Adrenal gland (tissue), 12 donors: ENCODE measurements around the gene SCOC. TPM values are rescaled to one million over a fixed set of nuclear protein-coding genes. Genes with fewer than 3 reads are reported as not detected.

Source experiments
- DNase-seq, 7 donors: peaks; one replicate each; pipeline ENCODE4 v3.0.0-alpha.2; 2019 to 2020
- H3K27ac ChIP-seq, 5 donors: fragments of 200-600 bp; sonication (generic) in 4 of 5; 1 replicate in 3 of 5; 2 replicates in 2 of 5; pipeline versions ENCODE4 v1.5.1 to v1.8.0; 2016 to 2020; ENCODE audit warnings: mild to moderate bottlenecking in 1 of 5
- H3K27me3 ChIP-seq: fragments of 200-600 bp; 2 replicates; pipeline ENCODE4 v1.8.0; 2021
- H3K36me3 ChIP-seq, 2 donors: fragments of 200-600 bp; replicated peaks in 1 of 2; 1 replicate in 1 of 2; 2 replicates in 1 of 2; pipeline versions ENCODE4 v1.5.1 to v1.8.0; 2018 to 2022
- H3K4me1 ChIP-seq, 2 donors: fragments of 200-600 bp; replicated peaks in 1 of 2; 1 replicate in 1 of 2; 2 replicates in 1 of 2; pipeline versions ENCODE4 v1.5.1 to v1.8.0; 2018 to 2021
- H3K4me3 ChIP-seq, 4 donors: fragments of 200-600 bp; sonication (generic) in 3 of 4; one replicate each; pipeline ENCODE4 v1.5.1; 2016 to 2018
- H3K9me3 ChIP-seq, 3 donors: fragments of 200-600 bp; sonication (generic) in 1 of 3; replicated peaks in 1 of 3; 1 replicate in 2 of 3; 2 replicates in 1 of 3; pipeline versions ENCODE4 v1.5.1 to v1.8.0; 2016 to 2021
- POLR2A ChIP-seq, 2 donors: fragments of 450-650 bp; IDR thresholded peaks; one replicate each; pipeline ENCODE4 v1.6.1; 2017; ENCODE audit warnings: antibody characterized with exemption in 2 of 2, mild to moderate bottlenecking in 2 of 2, moderate library complexity in 1 of 2
- WGBS, 4 donors: extraction: QIAGEN DNeasy Blood & Tissue Kit in 2 of 4; methylation state at CpG; one replicate each; pipeline versions ENCODE4 v1.1.5 to v1.1.7; 2013 to 2017; 5-methylcytosine and 5-hydroxymethylcytosine counted together
- intact Hi-C, 2 donors: fragments of 100-400 bp; cut with DNase I; formaldehyde crosslinking; loops; one replicate each; pipeline versions ENCODE4 v1.14.1 to v1.15.0; 2022 to 2023
- polyA plus RNA-seq, 3 donors: library from polyadenylated mRNA; stranded (reverse); fragments of 200-250 nt in 2 of 3; fragments of 350-450 nt in 1 of 3; fragmentation: Illumina TruSeq in 1 of 3; extraction: RNeasy Lipid Tissue Mini Kit (QIAGEN cat#74804) in 1 of 3; gene quantifications; one replicate each; pipeline ENCODE4 v1.2.3, GENCODE V29; 2013 to 2014
- total RNA-seq, 9 donors: library from RNA; depleted of rRNA in 4 of 9; stranded (reverse); fragments of >200 nt in 4 of 9; fragments of 120-200 nt in 1 of 9; fragmentation: NEBNext Ultra II Directional in 1 of 9; extraction: Animal tissue kit (Norgen Biotek cat#: 25700) in 1 of 9; gene quantifications; one replicate each; pipeline versions ENCODE4 v1.1.0 to v1.2.4, GENCODE V29; 2013 to 2023
- TF ChIP-seq, protein P1 (sequence below), 6 experiments: fragments of 450-650 bp in 4 of 6; fragments of 200-600 bp in 2 of 6; sonication (generic) in 1 of 6; IDR thresholded peaks; 1 replicate in 5 of 6; 2 replicates in 1 of 6; pipeline versions ENCODE4 v1.5.1 to v1.8.0; 2016 to 2021; ENCODE audit warnings: antibody characterized with exemption in 6 of 6, mild to moderate bottlenecking in 2 of 6, moderate library complexity in 1 of 6
- donor health status: healthy with polysubstance abuse.
- donor health status: Bipolar disorder and iron deficiency.
- donor health status: DM: yes; HTN: yes; CAD: no.
- donor health status: DM: no; HTN: no; CAD: no.
- donor health status: DM: no; HTN: no; CAD: no.
- donor health status: DM: yes; HTN: yes; CAD: no.

SCOC gene
- total and polyA plus RNA-seq, 12 donors: 28.5 to 101 (median 46.1) TPM

DNA sequence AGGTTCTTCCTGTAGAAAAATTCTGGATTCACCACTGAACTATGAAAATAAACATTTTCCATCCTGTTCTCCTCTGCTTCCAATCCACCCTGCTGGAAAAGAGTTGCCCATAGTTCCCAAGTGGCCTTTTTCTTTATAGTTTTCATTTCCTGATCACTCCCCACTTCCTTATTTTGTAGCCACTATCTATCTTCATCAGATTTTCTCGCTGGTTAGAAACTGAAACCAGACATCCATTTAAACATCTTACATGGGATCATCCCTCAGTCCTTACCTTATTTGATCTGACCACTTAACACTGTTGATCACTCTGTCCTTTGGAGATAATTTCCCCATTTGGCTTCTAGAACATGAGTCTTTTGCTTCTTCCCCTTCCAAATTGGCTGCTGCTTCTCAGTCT is 42.2 kb upstream of the SCOC start:
- no peaks in the 10 kb centered on the region for H3K36me3 ChIP-seq
- DNase-seq: no peak
- no peak overlapping the region for H3K27ac ChIP-seq
- H3K9me3 ChIP-seq: no peaks in the 10 kb centered on the region
- H3K4me3 ChIP-seq: no peak overlapping the region
- no peak for TF ChIP-seq POLR2A (IDR thresholded peaks at IDR 0.05)
- TF ChIP-seq, protein P1, sequence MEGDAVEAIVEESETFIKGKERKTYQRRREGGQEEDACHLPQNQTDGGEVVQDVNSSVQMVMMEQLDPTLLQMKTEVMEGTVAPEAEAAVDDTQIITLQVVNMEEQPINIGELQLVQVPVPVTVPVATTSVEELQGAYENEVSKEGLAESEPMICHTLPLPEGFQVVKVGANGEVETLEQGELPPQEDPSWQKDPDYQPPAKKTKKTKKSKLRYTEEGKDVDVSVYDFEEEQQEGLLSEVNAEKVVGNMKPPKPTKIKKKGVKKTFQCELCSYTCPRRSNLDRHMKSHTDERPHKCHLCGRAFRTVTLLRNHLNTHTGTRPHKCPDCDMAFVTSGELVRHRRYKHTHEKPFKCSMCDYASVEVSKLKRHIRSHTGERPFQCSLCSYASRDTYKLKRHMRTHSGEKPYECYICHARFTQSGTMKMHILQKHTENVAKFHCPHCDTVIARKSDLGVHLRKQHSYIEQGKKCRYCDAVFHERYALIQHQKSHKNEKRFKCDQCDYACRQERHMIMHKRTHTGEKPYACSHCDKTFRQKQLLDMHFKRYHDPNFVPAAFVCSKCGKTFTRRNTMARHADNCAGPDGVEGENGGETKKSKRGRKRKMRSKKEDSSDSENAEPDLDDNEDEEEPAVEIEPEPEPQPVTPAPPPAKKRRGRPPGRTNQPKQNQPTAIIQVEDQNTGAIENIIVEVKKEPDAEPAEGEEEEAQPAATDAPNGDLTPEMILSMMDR (IDR thresholded peaks at IDR 0.05): no peak
- WGBS, 4 donors: 66 to 82% (median 72%) methylated on average over 1 of the region's 1 CpG
- no peaks in the 10 kb centered on the region for H3K27me3 ChIP-seq
- no peaks in the 10 kb centered on the region for H3K4me1 ChIP-seq
- intact Hi-C loops: no loop called here

GRCh38 chr4:140331876-140332275 is 41.6 kb upstream of the SCOC start:
- Histone ChIP-seq H3K36me3 (no peaks in the 10 kb centered on the region), H3K27me3 (no peaks in the 10 kb centered on the region), H3K4me1 (no peaks in the 10 kb centered on the region), H3K9me3 (no peaks in the 10 kb centered on the region), H3K4me3 (no peak overlapping the region), H3K27ac (no peak overlapping the region)
- WGBS, 4 donors: 87 to 96% (median 89%) methylated on average over 4 to 5 of the region's 5 CpGs
- TF ChIP-seq POLR2A (IDR thresholded peaks at IDR 0.05): no peak
- TF ChIP-seq, protein P1 (IDR thresholded peaks at IDR 0.05): no peak
- DNase-seq: no peak
- intact Hi-C loops: no loop called here

DNA sequence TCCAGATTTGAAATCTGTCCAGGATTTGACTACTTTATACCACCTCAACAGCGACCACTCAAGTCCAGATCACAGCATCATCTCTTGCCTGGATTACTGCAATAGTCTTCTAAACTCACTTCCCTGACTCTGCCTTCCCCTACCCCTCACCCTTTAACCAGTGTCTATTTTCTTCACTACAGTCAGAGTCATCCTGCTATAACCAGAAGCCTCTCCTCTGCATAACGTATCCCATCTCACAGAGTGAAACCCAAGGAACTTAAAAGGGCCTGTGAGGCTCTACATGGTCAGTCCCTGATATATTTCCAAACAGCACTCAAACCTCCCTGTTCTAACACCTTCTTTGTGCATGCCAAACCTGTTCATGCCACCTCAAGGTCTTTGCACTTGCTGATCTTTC is 40.7 kb upstream of the SCOC start:
- Histone ChIP-seq H3K4me3 (no peak overlapping the region), H3K9me3 (no peaks in the 10 kb centered on the region), H3K27ac (no peak overlapping the region), H3K27me3 (no peaks in the 10 kb centered on the region), H3K4me1 (no peaks in the 10 kb centered on the region), H3K36me3 (no peaks in the 10 kb centered on the region)
- 91 to 100% (median 93%) methylated on average over 2 of the region's 2 CpGs for WGBS, 4 donors
- TF ChIP-seq, protein P1 (IDR thresholded peaks at IDR 0.05): no peak
- no peak for TF ChIP-seq POLR2A (IDR thresholded peaks at IDR 0.05)
- intact Hi-C loops: no loop called here
- DNase-seq: no peak

DNA sequence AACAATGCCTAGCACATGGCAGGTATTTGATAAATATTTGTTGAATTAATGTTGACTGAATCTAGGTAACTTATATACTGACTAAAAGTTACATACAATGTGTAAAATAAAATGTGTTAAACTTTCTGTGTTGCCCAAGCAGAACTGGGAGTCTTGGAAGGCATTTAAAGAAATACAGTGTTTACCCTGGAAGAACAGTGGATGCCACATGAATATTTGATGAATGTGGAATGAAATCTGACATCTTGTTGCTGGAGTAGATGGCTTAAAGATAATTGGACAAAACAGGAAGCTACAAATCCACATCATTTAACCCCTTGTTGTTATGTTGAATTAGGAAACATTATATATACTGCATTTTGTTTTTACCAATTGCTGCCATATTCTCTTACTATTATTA is 39.9 kb upstream of the SCOC start:
- H3K36me3 ChIP-seq: no peaks in the 10 kb centered on the region
- no peak overlapping the region for H3K4me3 ChIP-seq
- no peak overlapping the region for H3K27ac ChIP-seq
- TF ChIP-seq, protein P1 (IDR thresholded peaks at IDR 0.05): no peak
- TF ChIP-seq POLR2A (IDR thresholded peaks at IDR 0.05): no peak
- H3K27me3 ChIP-seq: no peaks in the 10 kb centered on the region
- no peak for DNase-seq
- H3K9me3 ChIP-seq: no peaks in the 10 kb centered on the region
- intact Hi-C loops: no loop called here
- no peaks in the 10 kb centered on the region for H3K4me1 ChIP-seq
